Measurements from ENCODE around the gene KRTAP4-8. TPM values are rescaled to one million over a fixed set of nuclear protein-coding genes. Genes with fewer than 3 reads are reported as not detected.
"Not testable (repeated sequence)": the region's sequence is repeated elsewhere in the genome, so short reads cannot be mapped to it uniquely, and the experiment has no call there.

Gene KRTAP4-8
- total RNA-seq, 2 donors from 2014 or later = not detected

GRCh38 chr17:41096055-41096454 is 1.9 kb downstream of the KRTAP4-8 start:
- TF ChIP-seq CTCF (IDR thresholded peaks at IDR 0.05) = no peak
- Histone ChIP-seq H3K36me3 (no peaks in the 10 kb centered on the region), H3K27me3 (no peaks in the 10 kb centered on the region), H3K27ac (no peak overlapping the region), H3K9me3 (no peaks in the 10 kb centered on the region), H3K4me1 (no peaks in the 10 kb centered on the region), H3K4me3 (no peak overlapping the region)
- no peak for DNase-seq (ENCODE audit: low spot score)

- not testable (repeated sequence) for DNase-seq (ENCODE audit: low spot score)
These were observed 9.1 kb downstream of the KRTAP4-8 start for GRCh38 chr17:41088760-41089352.

GRCh38 chr17:41084100-41084856 is 13.7 kb downstream of the KRTAP4-8 start, which contains the start of gene KRTAP4-7:
Gene KRTAP4-7, plus strand, starts transcription at chr17:41084150. Its CDS starts 57 bp downstream, at chr17:41084207.
- H3K27ac ChIP-seq; H3K9me3 ChIP-seq; DNase-seq (ENCODE audit: low spot score); H3K4me1 ChIP-seq; H3K4me3 ChIP-seq; H3K27me3 ChIP-seq; H3K36me3 ChIP-seq: not testable (repeated sequence)

More at GRCh38 chr17:41088760-41089352, 9.1 kb downstream of the KRTAP4-8 start:
- not testable (repeated sequence) for H3K9me3 ChIP-seq, H3K36me3 ChIP-seq, H3K27me3 ChIP-seq, H3K4me1 ChIP-seq, H3K4me3 ChIP-seq, H3K27ac ChIP-seq

- DNase-seq (ENCODE audit: low spot score); H3K4me1 ChIP-seq; H3K4me3 ChIP-seq; H3K27me3 ChIP-seq; H3K9me3 ChIP-seq; H3K27ac ChIP-seq; H3K36me3 ChIP-seq: not testable (repeated sequence)
These were observed 14.5 kb downstream of the KRTAP4-8 start for GRCh38 chr17:41083427-41083826.

DNA sequence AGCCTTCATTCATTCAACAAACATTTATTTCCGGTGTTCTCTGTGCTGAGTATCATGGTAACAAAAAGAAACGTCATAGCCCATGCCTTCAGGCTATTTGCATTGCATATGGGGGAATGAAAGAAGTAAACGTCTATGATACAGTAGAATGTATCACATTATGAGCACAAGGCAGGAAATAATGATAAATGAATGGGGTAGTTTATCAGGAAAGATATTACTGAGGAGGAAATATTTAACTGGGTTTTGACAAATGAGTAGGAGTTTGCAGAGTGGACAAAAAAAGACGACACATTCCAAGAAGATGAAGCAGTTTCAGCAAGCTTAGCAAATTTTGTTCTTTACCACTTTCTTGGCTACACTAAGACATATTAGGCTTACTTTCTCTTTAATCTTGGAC is 15.3 kb downstream of the KRTAP4-8 start:
- Histone ChIP-seq H3K27me3 (no peaks in the 10 kb centered on the region), H3K4me3 (no peak overlapping the region), H3K36me3 (no peaks in the 10 kb centered on the region), H3K4me1 (no peaks in the 10 kb centered on the region), H3K27ac (no peak overlapping the region), H3K9me3 (no peaks in the 10 kb centered on the region)
- TF ChIP-seq CTCF (IDR thresholded peaks at IDR 0.05) = no peak
- DNase-seq (ENCODE audit: low spot score) = no peak

GRCh38 chr17:41076788-41077187 is 21.2 kb downstream of the KRTAP4-8 start:
- Histone ChIP-seq H3K36me3 (no peaks in the 10 kb centered on the region), H3K9me3 (no peaks in the 10 kb centered on the region), H3K27me3 (no peaks in the 10 kb centered on the region), H3K4me3 (no peak overlapping the region), H3K4me1 (no peaks in the 10 kb centered on the region), H3K27ac (no peak overlapping the region)
- TF ChIP-seq CTCF (IDR thresholded peaks at IDR 0.05) = no peak
- DNase-seq (ENCODE audit: low spot score) = no peak

- Histone ChIP-seq H3K27ac (no peak overlapping the region), H3K9me3 (no peaks in the 10 kb centered on the region), H3K4me3 (no peak overlapping the region), H3K36me3 (no peaks in the 10 kb centered on the region), H3K27me3 (no peaks in the 10 kb centered on the region), H3K4me1 (no peaks in the 10 kb centered on the region)
- no peak for DNase-seq (ENCODE audit: low spot score)
- no peak for TF ChIP-seq CTCF (IDR thresholded peaks at IDR 0.05)
These were observed 24.3 kb downstream of the KRTAP4-8 start for GRCh38 chr17:41073676-41074075.

Measured in right atrium auricular region (tissue), 2 donors.